SK-N-SH (cell line): ENCODE results near the gene SDK1. TPM values are rescaled to one million over a fixed set of nuclear protein-coding genes. Genes with fewer than 3 reads are reported as not detected.

Source experiments
- CTCF ChIA-PET: fragments of 300-600, 350-600 bp; formaldehyde crosslinking; extraction: SDS; loops from one replicate; lab custom pipeline; 2021; lab: Yijun Ruan, JAX
- POLR2A ChIA-PET: fragments of 350-600 bp; sonication (Branson Sonifier 250); formaldehyde crosslinking; extraction: SDS; loops from one replicate; lab custom pipeline; 2020; ENCODE audit warnings: antibody characterized with exemption, inconsistent platforms; lab: Yijun Ruan, JAX
- DNase-seq: peaks from one replicate; pipeline ENCODE4 v3.0.0; 2012
- H2AFZ ChIP-seq: fragments of 200-600 bp; sonication (generic); 2 replicates; pipeline ENCODE4 v1.8.1; 2016; ENCODE audit warnings: antibody characterized with exemption, mild to moderate bottlenecking, low read depth
- H3F3A ChIP-seq: fragments of 200-600 bp; sonication (generic); replicated peaks from 2 replicates; pipeline ENCODE3; 2016; ENCODE audit warnings: antibody characterized with exemption, mild to moderate bottlenecking; ENCODE audit not compliant: insufficient read depth
- H3K27ac ChIP-seq, 2 experiments: fragments of 200-500 bp in 1 of 2; fragments of 200-600 bp in 1 of 2; sonication (Bioruptor generic) in 1 of 2; sonication (generic), shearing (Covaris generic) in 1 of 2; 2 replicates each; pipeline versions ENCODE4 v1.5.1 to v1.6.1; 2014 to 2016; ENCODE audit warnings: low read depth in 2 of 2, inconsistent platforms in 1 of 2, low read length in 1 of 2, mild to moderate bottlenecking in 1 of 2, mixed read lengths in 1 of 2
- H3K27me3 ChIP-seq: fragments of 200-600 bp; sonication (generic), shearing (Covaris generic); 2 replicates; pipeline ENCODE4 v1.6.1; 2016; ENCODE audit warnings: mixed run types; ENCODE audit not compliant: insufficient read depth
- H3K36me3 ChIP-seq, 2 experiments: fragments of 200-500 bp in 1 of 2; fragments of 200-600 bp in 1 of 2; sonication (Bioruptor generic) in 1 of 2; sonication (generic) in 1 of 2; replicated peaks in 1 of 2; 2 replicates each; pipeline versions ENCODE3 to v1.5.1; 2014 to 2016; ENCODE audit warnings: low read length in 1 of 2, mild to moderate bottlenecking in 1 of 2; ENCODE audit not compliant: insufficient read depth in 2 of 2, control insufficient read depth in 1 of 2
- H3K4me1 ChIP-seq, 2 experiments: fragments of 200-500 bp in 1 of 2; fragments of 200-600 bp in 1 of 2; sonication (Bioruptor generic) in 1 of 2; sonication (generic), shearing (Covaris generic) in 1 of 2; 2 replicates each; pipeline versions ENCODE4 v1.5.1 to v1.6.1; 2014 to 2016; ENCODE audit warnings: low read depth in 1 of 2, low read length in 1 of 2, mixed run types in 1 of 2; ENCODE audit not compliant: insufficient read depth in 2 of 2, control insufficient read depth in 1 of 2
- H3K4me2 ChIP-seq: fragments of 200-600 bp; sonication (generic), shearing (Covaris generic); 2 replicates; pipeline ENCODE4 v1.6.1; 2017; ENCODE audit warnings: mixed run types
- H3K4me3 ChIP-seq, 2 experiments: fragments of 200-500 bp in 1 of 2; fragments of 200-600 bp in 1 of 2; sonication (Bioruptor generic) in 1 of 2; sonication (generic), shearing (Covaris generic) in 1 of 2; 2 replicates each; pipeline versions ENCODE4 v1.5.1 to v1.8.1; 2014 to 2016; ENCODE audit warnings: low read depth in 2 of 2, inconsistent platforms in 1 of 2, low read length in 1 of 2, mild to moderate bottlenecking in 1 of 2, mixed read lengths in 1 of 2, moderate library complexity in 1 of 2
- H3K79me2 ChIP-seq: fragments of 200-600 bp; sonication (generic); 2 replicates; pipeline ENCODE4 v1.8.1; 2017; ENCODE audit warnings: mild to moderate bottlenecking; ENCODE audit not compliant: insufficient read depth
- H3K9ac ChIP-seq: fragments of 200-600 bp; sonication (generic); 2 replicates; pipeline ENCODE4 v1.6.1; 2017; ENCODE audit warnings: mixed run types
- H3K9me2 ChIP-seq: fragments of 200-600 bp; sonication (generic); 2 replicates; pipeline ENCODE4 v1.6.1; 2017; ENCODE audit warnings: mixed run types
- H3K9me3 ChIP-seq: fragments of 200-600 bp; sonication (generic); 2 replicates; pipeline ENCODE4 v1.6.1; 2017; ENCODE audit warnings: mixed run types, mild to moderate bottlenecking, moderate library complexity
- H4K20me1 ChIP-seq: fragments of 200-600 bp; sonication (generic); 2 replicates; pipeline ENCODE4 v1.6.1; 2017; ENCODE audit warnings: mild to moderate bottlenecking, mixed run types; ENCODE audit not compliant: insufficient read depth
- ELF1 ChIP-seq: IDR thresholded peaks from 2 replicates; pipeline ENCODE4 v1.4.0; 2012
- EZH2phosphoT487 ChIP-seq: fragments of 200-600 bp; sonication (generic); IDR thresholded peaks from 2 replicates; pipeline ENCODE4 v1.6.1; 2017; ENCODE audit warnings: low read depth, mixed run types, mild to moderate bottlenecking, antibody characterized with exemption, moderate library complexity, borderline replicate concordance
- FOSL2 ChIP-seq: IDR thresholded peaks from 2 replicates; pipeline ENCODE4 v1.4.0; 2012; ENCODE audit warnings: low read depth, mild to moderate bottlenecking, moderate library complexity, borderline replicate concordance
- FOXJ3 ChIP-seq: sonication (generic); formaldehyde crosslinking; IDR thresholded peaks from 2 replicates; pipeline ENCODE4 v1.5.1; 2020; ENCODE audit warnings: mild to moderate bottlenecking, missing genetic modification reagents
- GATA2 ChIP-seq: sonication (generic); formaldehyde crosslinking; IDR thresholded peaks from 2 replicates; pipeline ENCODE4 v1.5.0; 2020; ENCODE audit warnings: mild to moderate bottlenecking, missing genetic modification reagents
- JUND ChIP-seq: IDR thresholded peaks from 2 replicates; pipeline ENCODE4 v1.4.0; 2012
- MEF2A ChIP-seq: IDR thresholded peaks from 2 replicates; pipeline ENCODE4 v1.4.0; 2012; ENCODE audit warnings: low read depth, borderline replicate concordance
- MXI1 ChIP-seq: IDR thresholded peaks from 2 replicates; pipeline ENCODE4 v1.6.1; 2012; ENCODE audit warnings: mild to moderate bottlenecking, low read depth, low read length, improper control_type of control experiment
- NFIC ChIP-seq: IDR thresholded peaks from 2 replicates; pipeline ENCODE4 v1.4.0; 2012; ENCODE audit warnings: borderline replicate concordance
- RAD21 ChIP-seq: IDR thresholded peaks from 2 replicates; pipeline ENCODE4 v1.6.1; 2012; ENCODE audit warnings: mild to moderate bottlenecking, low read length
- RCOR1 ChIP-seq: fragments of 150-350 bp; IDR thresholded peaks from 2 replicates; pipeline ENCODE4 v1.6.1; 2017; ENCODE audit warnings: antibody characterized with exemption, low read length
- RFX5 ChIP-seq: IDR thresholded peaks from 2 replicates; pipeline ENCODE4 v1.6.1; 2012; ENCODE audit warnings: mild to moderate bottlenecking, improper control_type of control experiment, low read length
- SIN3A ChIP-seq: IDR thresholded peaks from 2 replicates; pipeline ENCODE4 v1.6.1; 2012; ENCODE audit warnings: low read depth, mild to moderate bottlenecking, low read length, moderate library complexity, borderline replicate concordance
- SMC3 ChIP-seq: IDR thresholded peaks from 2 replicates; pipeline ENCODE4 v1.6.1; 2012; ENCODE audit warnings: low read depth, low read length, improper control_type of control experiment
- TAF1 ChIP-seq: IDR thresholded peaks from 2 replicates; pipeline ENCODE4 v1.6.1; 2012; ENCODE audit warnings: low read depth, mild to moderate bottlenecking, low read length, moderate library complexity, borderline replicate concordance
- WGBS: methylation state at CpG from one replicate; pipeline ENCODE4 v1.1.6; 2017; ENCODE audit warnings: low lambda C conversion rate; 5-methylcytosine and 5-hydroxymethylcytosine counted together
- polyA plus RNA-seq, 3 experiments: library from polyadenylated mRNA; depleted of rRNA; stranded (reverse); fragments of >200 nt; gene quantifications; 2 replicates each; pipeline ENCODE4 v1.2.3, GENCODE V29; 2012
- TF ChIP-seq, protein P1 (sequence below): fragments of 200-600 bp; sonication (generic); IDR thresholded peaks from 2 replicates; pipeline ENCODE4 v1.6.1; 2017; ENCODE audit warnings: antibody characterized with exemption, mild to moderate bottlenecking, moderate library complexity
- TF ChIP-seq, protein P2 (sequence below): IDR thresholded peaks from 2 replicates; pipeline ENCODE4 v1.4.0; 2012; ENCODE audit warnings: low read depth, borderline replicate concordance
- TF ChIP-seq, protein P3 (sequence below): fragments of 150-350 bp; IDR thresholded peaks from 2 replicates; pipeline ENCODE4 v1.6.1; 2016; ENCODE audit warnings: mild to moderate bottlenecking, low read depth, low read length

SDK1 gene
- polyA plus RNA-seq, 1 of the 3 experiments (the other 2 are of a cell fraction): 1.2 TPM

DNA sequence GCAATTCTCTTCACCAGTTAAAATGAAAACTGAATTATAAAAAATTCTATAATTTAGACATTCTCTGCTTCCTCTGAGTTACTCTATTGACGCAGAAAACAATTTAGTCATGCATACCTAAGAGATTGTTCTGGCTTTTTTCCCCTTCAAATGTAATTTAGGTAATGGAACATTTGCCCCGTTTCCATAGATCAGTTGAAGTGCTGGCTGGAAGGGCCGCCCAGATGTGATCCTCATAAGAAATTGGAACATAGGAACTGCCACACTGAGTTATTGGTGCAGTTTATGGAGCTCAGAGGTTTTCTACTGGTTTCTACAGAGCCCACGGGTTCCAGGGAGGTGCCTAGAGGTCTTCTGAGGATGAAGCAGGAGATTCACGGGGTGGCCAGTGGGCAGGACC lies 581.7 kb downstream of the SDK1 start:
- TF ChIP-seq, protein P1, sequence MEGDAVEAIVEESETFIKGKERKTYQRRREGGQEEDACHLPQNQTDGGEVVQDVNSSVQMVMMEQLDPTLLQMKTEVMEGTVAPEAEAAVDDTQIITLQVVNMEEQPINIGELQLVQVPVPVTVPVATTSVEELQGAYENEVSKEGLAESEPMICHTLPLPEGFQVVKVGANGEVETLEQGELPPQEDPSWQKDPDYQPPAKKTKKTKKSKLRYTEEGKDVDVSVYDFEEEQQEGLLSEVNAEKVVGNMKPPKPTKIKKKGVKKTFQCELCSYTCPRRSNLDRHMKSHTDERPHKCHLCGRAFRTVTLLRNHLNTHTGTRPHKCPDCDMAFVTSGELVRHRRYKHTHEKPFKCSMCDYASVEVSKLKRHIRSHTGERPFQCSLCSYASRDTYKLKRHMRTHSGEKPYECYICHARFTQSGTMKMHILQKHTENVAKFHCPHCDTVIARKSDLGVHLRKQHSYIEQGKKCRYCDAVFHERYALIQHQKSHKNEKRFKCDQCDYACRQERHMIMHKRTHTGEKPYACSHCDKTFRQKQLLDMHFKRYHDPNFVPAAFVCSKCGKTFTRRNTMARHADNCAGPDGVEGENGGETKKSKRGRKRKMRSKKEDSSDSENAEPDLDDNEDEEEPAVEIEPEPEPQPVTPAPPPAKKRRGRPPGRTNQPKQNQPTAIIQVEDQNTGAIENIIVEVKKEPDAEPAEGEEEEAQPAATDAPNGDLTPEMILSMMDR: no peak
- TF ChIP-seq FOXJ3 (CRISPR knock-in tag) (no peak), SMC3 (no peak), RFX5 (no peak), SIN3A (no peak), FOSL2 (no peak), RAD21 (no peak), ELF1 (no peak), GATA2 (CRISPR knock-in tag) (no peak), TAF1 (no peak), MXI1 (no peak), MEF2A (no peak), JUND (no peak), EZH2phosphoT487 (no peak), RCOR1 (no peak), NFIC (no peak)
- TF ChIP-seq, protein P2, sequence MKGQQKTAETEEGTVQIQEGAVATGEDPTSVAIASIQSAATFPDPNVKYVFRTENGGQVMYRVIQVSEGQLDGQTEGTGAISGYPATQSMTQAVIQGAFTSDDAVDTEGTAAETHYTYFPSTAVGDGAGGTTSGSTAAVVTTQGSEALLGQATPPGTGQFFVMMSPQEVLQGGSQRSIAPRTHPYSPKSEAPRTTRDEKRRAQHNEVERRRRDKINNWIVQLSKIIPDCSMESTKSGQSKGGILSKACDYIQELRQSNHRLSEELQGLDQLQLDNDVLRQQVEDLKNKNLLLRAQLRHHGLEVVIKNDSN: no peak
- TF ChIP-seq, protein P3, sequence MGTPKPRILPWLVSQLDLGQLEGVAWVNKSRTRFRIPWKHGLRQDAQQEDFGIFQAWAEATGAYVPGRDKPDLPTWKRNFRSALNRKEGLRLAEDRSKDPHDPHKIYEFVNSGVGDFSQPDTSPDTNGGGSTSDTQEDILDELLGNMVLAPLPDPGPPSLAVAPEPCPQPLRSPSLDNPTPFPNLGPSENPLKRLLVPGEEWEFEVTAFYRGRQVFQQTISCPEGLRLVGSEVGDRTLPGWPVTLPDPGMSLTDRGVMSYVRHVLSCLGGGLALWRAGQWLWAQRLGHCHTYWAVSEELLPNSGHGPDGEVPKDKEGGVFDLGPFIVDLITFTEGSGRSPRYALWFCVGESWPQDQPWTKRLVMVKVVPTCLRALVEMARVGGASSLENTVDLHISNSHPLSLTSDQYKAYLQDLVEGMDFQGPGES: no peak
- H3K27me3 ChIP-seq: no peaks in the 10 kb centered on the region
- no peaks in the 10 kb centered on the region for H3K36me3 ChIP-seq
- no peaks in the 10 kb centered on the region for H4K20me1 ChIP-seq
- POLR2A ChIA-PET: no interaction called here
- H3K4me2 ChIP-seq: no peak overlapping the region
- peaks cover 0 to 19% of the 10 kb centered on the region in 2 experiments; a peak in 2 of 4 replicates for H3K4me1 ChIP-seq
- CTCF ChIA-PET: no interaction called here
- no peaks in the 10 kb centered on the region for H3K9me3 ChIP-seq
- no peak overlapping the region for H3K9ac ChIP-seq
- H3K27ac ChIP-seq: no peak overlapping the region
- H3K4me3 ChIP-seq: no peak overlapping the region
- H2AFZ ChIP-seq: no peak overlapping the region
- WGBS: 28% methylated on average over 5 of the region's 5 CpGs
- DNase-seq: no peak
- H3K79me2 ChIP-seq: no peaks in the 10 kb centered on the region
- no peaks in the 10 kb centered on the region for H3F3A ChIP-seq
- H3K9me2 ChIP-seq: no peaks in the 10 kb centered on the region
